ENCODE data around the gene SV2C.

DNA sequence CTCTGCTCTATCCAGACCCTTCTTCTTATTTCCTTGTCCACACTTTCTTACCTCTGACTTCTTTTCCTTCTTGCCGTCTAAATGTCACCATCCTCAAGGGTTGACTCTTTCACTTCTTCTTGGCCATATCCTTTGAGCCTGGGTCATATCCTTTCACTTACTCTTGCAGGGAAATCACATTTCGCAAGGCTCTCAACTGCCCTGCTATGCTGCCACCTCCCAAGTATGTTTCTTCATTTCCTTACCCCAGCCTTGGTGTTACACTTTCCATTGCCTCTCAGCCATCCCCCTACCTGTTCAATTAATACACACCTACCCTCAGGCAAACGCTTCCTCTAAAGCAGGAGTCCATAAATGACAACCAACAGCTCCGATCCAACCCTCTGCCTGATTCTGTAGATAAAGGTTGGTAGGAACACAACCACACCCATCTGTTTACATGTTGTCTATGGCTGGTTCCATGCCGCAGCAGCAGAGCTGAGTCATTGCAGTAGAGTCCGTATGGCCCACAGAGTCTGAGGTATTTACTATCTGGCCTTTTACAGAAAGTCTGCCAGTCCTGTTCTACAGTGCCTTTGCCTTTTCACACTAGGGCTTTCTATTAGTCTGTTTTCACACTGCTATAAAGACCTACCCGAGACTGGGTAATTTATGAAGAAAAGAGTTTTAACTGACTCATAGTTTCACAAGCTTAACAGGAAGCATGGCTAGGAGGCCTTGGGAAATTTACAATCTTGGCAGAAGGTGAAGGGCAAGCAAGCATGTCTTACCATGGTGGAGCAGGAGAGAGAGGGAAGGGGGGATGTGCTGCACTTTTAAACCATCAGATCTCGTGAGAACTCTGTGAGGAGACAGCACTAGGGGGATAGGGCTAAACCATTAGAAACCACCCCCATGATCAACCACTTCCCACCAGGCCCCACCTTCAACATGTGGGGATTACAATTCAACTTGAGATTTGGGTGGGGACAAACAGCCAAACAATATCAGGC is 97.9 kb downstream of the SV2C start:
- TF ChIP-seq EZH2 (IDR thresholded peaks at IDR 0.05; ENCODE audit: borderline replicate concordance, low read depth, low read length, severe bottlenecking) = no peak
- TF ChIP-seq, protein P1, sequence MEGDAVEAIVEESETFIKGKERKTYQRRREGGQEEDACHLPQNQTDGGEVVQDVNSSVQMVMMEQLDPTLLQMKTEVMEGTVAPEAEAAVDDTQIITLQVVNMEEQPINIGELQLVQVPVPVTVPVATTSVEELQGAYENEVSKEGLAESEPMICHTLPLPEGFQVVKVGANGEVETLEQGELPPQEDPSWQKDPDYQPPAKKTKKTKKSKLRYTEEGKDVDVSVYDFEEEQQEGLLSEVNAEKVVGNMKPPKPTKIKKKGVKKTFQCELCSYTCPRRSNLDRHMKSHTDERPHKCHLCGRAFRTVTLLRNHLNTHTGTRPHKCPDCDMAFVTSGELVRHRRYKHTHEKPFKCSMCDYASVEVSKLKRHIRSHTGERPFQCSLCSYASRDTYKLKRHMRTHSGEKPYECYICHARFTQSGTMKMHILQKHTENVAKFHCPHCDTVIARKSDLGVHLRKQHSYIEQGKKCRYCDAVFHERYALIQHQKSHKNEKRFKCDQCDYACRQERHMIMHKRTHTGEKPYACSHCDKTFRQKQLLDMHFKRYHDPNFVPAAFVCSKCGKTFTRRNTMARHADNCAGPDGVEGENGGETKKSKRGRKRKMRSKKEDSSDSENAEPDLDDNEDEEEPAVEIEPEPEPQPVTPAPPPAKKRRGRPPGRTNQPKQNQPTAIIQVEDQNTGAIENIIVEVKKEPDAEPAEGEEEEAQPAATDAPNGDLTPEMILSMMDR (IDR thresholded peaks at IDR 0.05; ENCODE audit: borderline replicate concordance, extremely low read depth, low read length, poor library complexity, severe bottlenecking) = no peak
